Fibroblast of lung (primary cell): ENCODE measurements around the gene CXCR2. TPM values are rescaled to one million over a fixed set of nuclear protein-coding genes. Genes with fewer than 3 reads are reported as not detected.
A peak's percentile ranks its signal among the peaks of the same experiment; 100 is the strongest.
"Not testable (repeated sequence)": the region's sequence is repeated elsewhere in the genome, so short reads cannot be mapped to it uniquely, and the experiment has no call there.

Source experiments
- DNase-seq, 2 donors: peaks; one replicate each; pipeline versions ENCODE4 v3.0.0 to v3.0.0-alpha.2; 2010; ENCODE audit warnings: low read depth in 2 of 2
- H2AFZ ChIP-seq: 2 replicates; pipeline ENCODE4 v1.5.1; 2012; ENCODE audit warnings: low read length, control low read depth, inconsistent platforms
- H3K27ac ChIP-seq: 2 replicates; pipeline ENCODE4 v1.5.1; 2011; ENCODE audit warnings: low read length, control low read depth; ENCODE audit not compliant: insufficient read depth
- H3K27me3 ChIP-seq: 2 replicates; pipeline ENCODE4 v1.5.1; 2011; ENCODE audit warnings: mild to moderate bottlenecking, low read length; ENCODE audit not compliant: control insufficient read depth, insufficient read depth
- H3K36me3 ChIP-seq: 2 replicates; pipeline ENCODE4 v1.5.1; 2011; ENCODE audit warnings: low read length; ENCODE audit not compliant: control insufficient read depth, insufficient read depth
- H3K4me1 ChIP-seq: 2 replicates; pipeline ENCODE4 v1.5.1; 2011; ENCODE audit warnings: low read length; ENCODE audit not compliant: control insufficient read depth, insufficient read depth; ENCODE audit errors: extremely low read depth
- H3K4me2 ChIP-seq: 2 replicates; pipeline ENCODE4 v1.5.1; 2011; ENCODE audit warnings: low read length, control low read depth; ENCODE audit not compliant: insufficient read depth; ENCODE audit errors: extremely low read depth
- H3K4me3 ChIP-seq, 4 experiments: fragments of 200-600 bp in 1 of 4; sonication (generic) in 1 of 4; replicated peaks in 1 of 4; 2 replicates each; pipeline ENCODE4 v1.5.1; 2011 to 2016; ENCODE audit warnings: low read length in 4 of 4, low read depth in 3 of 4, mild to moderate bottlenecking in 3 of 4, control low read depth in 2 of 4, inconsistent platforms in 1 of 4, mixed read lengths in 1 of 4; ENCODE audit not compliant: insufficient read depth in 1 of 4; ENCODE audit errors: control extremely low read depth in 1 of 4
- H3K79me2 ChIP-seq: 2 replicates; pipeline ENCODE4 v1.5.1; 2012; ENCODE audit warnings: mild to moderate bottlenecking, low read length, inconsistent platforms; ENCODE audit not compliant: control insufficient read depth, insufficient read depth
- H3K9ac ChIP-seq: 2 replicates; pipeline ENCODE4 v1.5.1; 2011; ENCODE audit warnings: mild to moderate bottlenecking, low read length, control low read depth; ENCODE audit not compliant: insufficient read depth
- H3K9me3 ChIP-seq: 2 replicates; pipeline ENCODE4 v1.5.1; 2012; ENCODE audit warnings: low read depth, low read length; ENCODE audit not compliant: control insufficient read depth, insufficient read depth
- H4K20me1 ChIP-seq: 2 replicates; pipeline ENCODE4 v1.5.1; 2011; ENCODE audit warnings: low read length; ENCODE audit not compliant: control insufficient read depth, insufficient read depth; ENCODE audit errors: extremely low read depth
- CTCF ChIP-seq, 2 donors: IDR thresholded peaks in 1 of 2; conservative IDR thresholded peaks in 1 of 2; 1 replicate in 1 of 2; 2 replicates in 1 of 2; pipeline ENCODE4 v1.5.1; 2011 to 2012; ENCODE audit warnings: low read length in 2 of 2, control low read depth in 1 of 2, inconsistent platforms in 1 of 2, low read depth in 1 of 2, mild to moderate bottlenecking in 1 of 2
- EZH2 ChIP-seq: IDR thresholded peaks from 2 replicates; pipeline ENCODE4 v1.5.1; 2012; ENCODE audit warnings: low read length, control low read depth, mild to moderate bottlenecking; ENCODE audit errors: missing control alignments
- polyA plus RNA-seq, 2 donors: library from polyadenylated mRNA; depleted of rRNA in 1 of 2; stranded (reverse) in 1 of 2; unstranded in 1 of 2; fragments of >200 nt; gene quantifications; 2 replicates each; pipeline ENCODE4 v1.2.1, GENCODE V29; 2011 to 2012; ENCODE audit warnings: missing spikeins in 1 of 2
- total RNA-seq: library from RNA; depleted of rRNA; stranded (reverse); fragments of >200 nt; gene quantifications from 2 replicates; pipeline ENCODE4 v1.2.1, GENCODE V29; 2014

The CXCR2 gene
- total and polyA plus RNA-seq, 2 donors (not counting 1 experiment from before 2014, with no cell fraction given), result not detected

GRCh38 chr2:218169757-218170546 lies 44.1 kb downstream of the CXCR2 start:
- Histone ChIP-seq H2AFZ (peak overlapping the region; percentile 17), H3K79me2 (no peaks in the 10 kb centered on the region)

GRCh38 chr2:218171744-218172143 lies 45.9 kb downstream of the CXCR2 start:
- H2AFZ ChIP-seq, H3K27ac ChIP-seq, H3K4me3 ChIP-seq, H3K79me2 ChIP-seq, H3K27me3 ChIP-seq, H3K9ac ChIP-seq, H3K4me1 ChIP-seq, H3K4me2 ChIP-seq, DNase-seq, H3K36me3 ChIP-seq, H4K20me1 ChIP-seq, H3K9me3 ChIP-seq: not testable (repeated sequence)

More at GRCh38 chr2:218169757-218170546, 44.1 kb downstream of the CXCR2 start:
- Histone ChIP-seq H3K9me3 (no peaks in the 10 kb centered on the region), H3K4me1 (no peaks in the 10 kb centered on the region), H3K9ac (no peak overlapping the region), H3K4me3 (no peak overlapping the region), H4K20me1 (no peaks in the 10 kb centered on the region), H3K4me2 (no peak overlapping the region), H3K27me3 (peaks cover 7% of the 10 kb centered on the region), H3K36me3 (no peaks in the 10 kb centered on the region), H3K27ac (no peak overlapping the region)
- no peak for TF ChIP-seq CTCF (conservative IDR thresholded peaks at IDR 0.05 in 1 of 2, IDR thresholded peaks at IDR 0.05 in 1 of 2; ENCODE audit: low read depth in 1 of 2, low read length in 2 of 2)
- no peak for TF ChIP-seq EZH2
- DNase-seq, result peak in 1 of 2 donors; percentile 27

GRCh38 chr2:218172845-218173244 lies 47.0 kb downstream of the CXCR2 start:
- TF ChIP-seq CTCF (conservative IDR thresholded peaks at IDR 0.05 in 1 of 2, IDR thresholded peaks at IDR 0.05 in 1 of 2; ENCODE audit: low read depth in 1 of 2, low read length in 2 of 2) (no peak), EZH2 (no peak)
- no peak for DNase-seq
- no peak overlapping the region for H3K4me3 ChIP-seq
- H3K27me3 ChIP-seq, result peaks cover 2% of the 10 kb centered on the region
- H3K79me2 ChIP-seq, result no peaks in the 10 kb centered on the region
- no peaks in the 10 kb centered on the region for H3K9me3 ChIP-seq
- no peak overlapping the region for H3K9ac ChIP-seq
- no peak overlapping the region for H3K4me2 ChIP-seq
- H4K20me1 ChIP-seq, result no peaks in the 10 kb centered on the region
- H3K27ac ChIP-seq, result no peak overlapping the region
- no peaks in the 10 kb centered on the region for H3K4me1 ChIP-seq
- no peaks in the 10 kb centered on the region for H3K36me3 ChIP-seq
- H2AFZ ChIP-seq, result no peak overlapping the region
